Muscle of leg (tissue), 11 donors: ENCODE results near the gene PIK3CA. TPM values are rescaled to one million over a fixed set of nuclear protein-coding genes. Genes with fewer than 3 reads are reported as not detected.
"Not testable (repeated sequence)": the region's sequence is repeated elsewhere in the genome, so short reads cannot be mapped to it uniquely, and the experiment has no call there.

ENCODE experiments used
- DNase-seq: peaks from one replicate; pipeline ENCODE4 v3.0.0; 2013
- H3K27ac ChIP-seq: one replicate; pipeline ENCODE4 v1.5.1; 2013; ENCODE audit warnings: mild to moderate bottlenecking, low read length, control low read depth
- H3K27me3 ChIP-seq: one replicate; pipeline ENCODE4 v1.6.1; 2013; ENCODE audit warnings: low read length; ENCODE audit not compliant: control insufficient read depth, insufficient read depth
- H3K36me3 ChIP-seq: one replicate; pipeline ENCODE4 v1.6.1; 2013; ENCODE audit warnings: low read length; ENCODE audit not compliant: control insufficient read depth, insufficient read depth
- H3K4me1 ChIP-seq: one replicate; pipeline ENCODE4 v1.6.1; 2013; ENCODE audit warnings: low read length; ENCODE audit not compliant: control insufficient read depth, insufficient read depth
- H3K4me3 ChIP-seq: one replicate; pipeline ENCODE4 v1.5.1; 2013; ENCODE audit warnings: low read length, control low read depth
- H3K9me3 ChIP-seq: replicated peaks from 2 replicates; pipeline ENCODE4 v1.6.1; 2013; ENCODE audit warnings: low read depth, low read length; ENCODE audit not compliant: control insufficient read depth
- WGBS: methylation state at CpG from one replicate; pipeline ENCODE4 v1.1.5; 2013; ENCODE audit warnings: missing lambda C conversion rate; ENCODE audit not compliant: insufficient coverage; 5-methylcytosine and 5-hydroxymethylcytosine counted together
- polyA plus RNA-seq, 8 donors: library from polyadenylated mRNA; unstranded; fragments of 120-200 nt; gene quantifications; one replicate each; pipeline versions ENCODE4 v1.2.1 to v1.2.3, GENCODE V29; 2013; ENCODE audit warnings: inconsistent platforms in 1 of 8, low replicate concordance in 1 of 8; ENCODE audit not compliant: insufficient read length in 8 of 8, insufficient read depth in 1 of 8
- total RNA-seq: library from RNA; stranded (reverse); fragments of 120-200 nt; gene quantifications from one replicate; pipeline ENCODE4 v1.2.4, GENCODE V29; 2013

The PIK3CA gene
- total and polyA plus RNA-seq, 9 donors, result 12.6 to 27.5 (median 22.4) TPM

DNA sequence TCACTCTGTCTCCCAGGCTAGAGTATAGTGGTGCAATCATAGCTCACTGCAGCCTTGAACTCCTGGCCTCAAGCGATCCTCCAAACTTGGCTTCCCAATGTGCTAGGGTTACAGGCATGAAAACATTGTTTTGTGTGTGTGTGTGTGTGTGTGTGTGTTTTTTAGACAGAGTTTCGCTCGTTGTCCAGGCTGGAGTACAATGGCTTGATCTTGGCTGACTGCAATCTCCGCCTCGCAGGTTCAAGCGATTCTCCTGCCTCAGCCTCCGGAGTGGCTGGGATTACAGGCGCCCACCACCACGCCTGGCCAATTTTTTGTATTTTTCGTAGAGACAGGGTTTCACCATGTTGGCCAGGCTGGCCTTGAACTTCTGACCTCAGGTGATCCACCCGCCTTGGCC is 109.6 kb downstream of the PIK3CA start:
- H3K36me3 ChIP-seq, H3K4me1 ChIP-seq, DNase-seq, H3K27ac ChIP-seq, H3K4me3 ChIP-seq, H3K27me3 ChIP-seq: not testable (repeated sequence)
- peaks cover 15% of the 10 kb centered on the region for H3K9me3 ChIP-seq
- WGBS, result 93% methylated on average over 9 of the region's 11 CpGs

DNA sequence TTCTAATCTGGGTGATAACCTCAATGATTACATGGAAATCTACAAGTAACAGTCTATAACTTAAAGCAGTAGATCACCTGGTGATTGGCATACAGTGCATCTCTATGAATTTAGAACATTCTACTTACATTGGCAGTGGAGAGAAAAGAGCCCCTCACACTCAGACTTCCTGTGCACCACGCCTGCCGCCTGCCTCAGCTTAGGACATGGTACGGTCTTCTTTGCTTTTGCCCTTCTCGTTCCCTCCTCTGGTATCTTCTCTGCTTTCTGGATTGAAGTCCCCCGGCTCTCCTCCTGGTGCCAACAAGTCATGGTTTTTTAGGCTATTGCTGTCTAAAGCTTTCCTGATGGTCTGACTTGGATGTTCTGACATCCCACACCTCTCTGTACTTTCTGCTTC is 110.7 kb downstream of the PIK3CA start:
- peaks cover 2% of the 10 kb centered on the region for H3K4me1 ChIP-seq
- H3K27ac ChIP-seq, result no peak overlapping the region
- H3K9me3 ChIP-seq, result peaks cover 15% of the 10 kb centered on the region
- H3K4me3 ChIP-seq, result no peak overlapping the region
- WGBS, result 87% methylated on average over 3 of the region's 5 CpGs
- no peaks in the 10 kb centered on the region for H3K27me3 ChIP-seq
- no peaks in the 10 kb centered on the region for H3K36me3 ChIP-seq
- no peak for DNase-seq

DNA sequence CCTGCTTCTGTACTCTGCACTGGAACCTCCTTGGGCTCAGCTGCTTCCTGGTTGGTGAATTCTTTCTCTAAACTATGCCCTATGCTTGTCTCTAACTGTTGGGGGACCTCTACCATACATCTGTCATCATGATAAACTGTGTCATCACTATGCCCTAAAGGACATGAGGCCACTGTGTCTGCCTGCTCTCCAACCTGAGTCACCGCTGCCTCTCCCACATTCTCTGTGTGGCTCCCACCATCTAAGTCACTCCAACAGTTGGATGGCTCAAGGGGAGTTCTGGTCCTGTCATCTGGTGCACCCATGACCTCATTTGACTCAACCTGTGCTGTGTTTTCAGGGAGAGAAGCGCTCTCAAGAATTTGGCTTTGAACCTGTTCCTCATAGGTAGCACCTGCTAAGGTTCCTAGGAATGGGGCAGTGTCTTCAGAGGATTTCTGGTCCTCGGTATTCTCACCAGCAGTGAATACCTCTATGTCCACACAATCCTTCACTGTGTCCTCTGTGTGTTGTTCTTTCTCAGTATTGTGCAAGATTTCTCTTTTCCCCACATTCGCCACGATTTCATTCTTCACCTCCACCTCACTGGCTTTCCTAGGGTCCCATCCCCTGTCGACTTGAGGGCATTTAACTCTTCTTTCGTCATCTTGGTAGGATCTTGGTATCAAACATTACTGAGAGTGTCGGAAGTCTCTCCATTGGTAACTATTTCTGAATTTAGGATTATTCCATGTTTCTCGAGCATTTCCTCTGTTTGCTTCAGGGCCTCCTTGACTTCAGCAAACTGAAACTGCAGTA is 112.0 kb downstream of the PIK3CA start:
- peaks cover 15% of the 10 kb centered on the region for H3K9me3 ChIP-seq
- H3K27me3 ChIP-seq, H3K4me3 ChIP-seq, H3K36me3 ChIP-seq, H3K4me1 ChIP-seq, DNase-seq, H3K27ac ChIP-seq: not testable (repeated sequence)
- 92% methylated on average over 2 of the region's 9 CpGs for WGBS

DNA sequence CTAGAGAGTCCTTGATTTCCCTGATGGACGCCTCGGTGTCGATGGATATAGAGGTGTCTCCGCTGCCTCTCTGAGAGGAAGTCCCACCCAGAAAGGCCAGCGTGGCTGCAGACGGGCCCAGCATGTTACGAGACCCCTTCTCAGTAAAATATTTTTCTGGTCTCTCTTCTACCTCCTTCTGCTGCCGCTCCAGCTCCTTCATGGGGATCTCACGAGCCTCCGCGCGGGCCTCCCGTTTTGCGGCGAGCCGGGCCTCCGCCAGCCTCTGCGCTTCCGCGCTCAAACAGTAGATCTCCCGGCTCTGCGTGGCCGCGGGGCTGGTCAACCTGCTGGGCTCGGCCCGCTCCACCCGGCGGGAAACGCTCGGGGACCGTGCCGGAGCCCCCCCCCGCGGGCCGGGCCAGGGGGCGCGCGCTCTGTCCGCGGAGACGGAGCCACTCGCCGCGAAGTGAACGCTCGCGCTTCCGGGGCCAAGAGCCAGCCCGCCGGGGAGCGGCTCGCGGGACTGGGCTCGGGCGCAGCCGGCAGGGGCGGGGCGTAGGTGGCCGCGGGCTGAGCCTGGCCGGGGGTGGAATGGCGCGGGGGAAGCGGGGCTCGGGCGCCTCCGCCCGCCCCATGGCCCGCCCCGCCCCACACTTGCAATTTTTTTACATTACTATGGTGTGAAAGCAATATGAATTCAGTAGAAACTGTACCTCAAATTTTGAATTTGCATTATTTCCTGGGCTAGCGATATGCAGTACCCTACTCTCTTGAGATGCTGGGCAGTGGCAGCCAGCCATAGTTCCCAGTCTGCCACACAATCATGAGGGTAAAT is 113.0 kb downstream of the PIK3CA start:
- Histone ChIP-seq H3K4me3 (peak overlapping the region; percentile 51), H3K27me3 (no peaks in the 10 kb centered on the region), H3K36me3 (no peaks in the 10 kb centered on the region), H3K9me3 (peaks cover 15% of the 10 kb centered on the region), H3K4me1 (peaks cover 2% of the 10 kb centered on the region), H3K27ac (peak overlapping the region; percentile 11)
- WGBS, result 4% methylated on average over 53 of the region's 71 CpGs
- peak; percentile 85 for DNase-seq

DNA sequence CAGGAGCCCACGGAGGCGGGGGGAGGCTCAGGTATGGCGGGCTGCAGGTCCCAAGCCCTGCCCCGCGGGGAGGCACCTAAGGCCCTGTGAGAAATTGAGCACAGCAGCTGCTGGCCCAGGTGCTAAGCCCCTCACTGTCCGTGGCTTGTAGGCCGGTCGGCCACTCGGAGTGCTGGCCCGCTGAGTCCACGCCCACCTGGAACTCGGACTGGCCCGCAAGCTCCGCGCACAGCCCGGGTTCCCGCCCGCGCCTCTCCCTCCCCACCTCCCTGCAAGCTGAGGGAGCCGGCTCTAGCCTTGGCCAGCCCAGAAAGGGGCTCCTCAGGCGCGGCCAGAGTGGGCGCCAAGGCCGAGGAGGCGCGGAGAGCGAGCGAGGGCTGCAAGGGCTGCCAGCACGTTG is 115.0 kb downstream of the PIK3CA start:
- DNase-seq, result no peak
- H3K27ac ChIP-seq, result no peak overlapping the region
- H3K27me3 ChIP-seq, result no peaks in the 10 kb centered on the region
- no peaks in the 10 kb centered on the region for H3K36me3 ChIP-seq
- H3K9me3 ChIP-seq, result peaks cover 11% of the 10 kb centered on the region
- peaks cover 4% of the 10 kb centered on the region for H3K4me1 ChIP-seq
- no peak overlapping the region for H3K4me3 ChIP-seq
- 97% methylated on average over 20 of the region's 29 CpGs for WGBS

DNA sequence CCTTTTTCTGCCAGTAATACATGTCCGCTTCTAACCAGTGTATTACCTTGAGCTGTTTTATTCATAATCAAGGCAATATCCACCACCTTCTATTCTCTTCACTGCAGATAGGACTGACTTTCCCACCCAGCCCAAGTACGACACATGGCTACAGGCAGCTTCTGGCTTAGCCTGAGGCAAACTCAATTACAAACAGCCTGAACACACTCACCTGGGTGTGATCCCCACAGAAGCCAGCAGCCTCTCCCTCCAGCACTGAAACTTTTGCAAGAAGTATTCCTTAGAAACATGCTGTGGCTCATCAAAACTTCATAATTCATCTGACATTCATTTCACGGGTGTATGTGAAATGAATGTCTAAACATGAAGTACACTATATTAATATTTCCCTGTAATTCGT is 116.3 kb downstream of the PIK3CA start:
- no peaks in the 10 kb centered on the region for H3K27me3 ChIP-seq
- H3K27ac ChIP-seq, result no peak overlapping the region
- H3K36me3 ChIP-seq, result no peaks in the 10 kb centered on the region
- no peak overlapping the region for H3K4me3 ChIP-seq
- H3K9me3 ChIP-seq, result peaks cover 4% of the 10 kb centered on the region
- DNase-seq, result no peak
- WGBS, result 100% methylated on average over 2 of the region's 4 CpGs
- peaks cover 4% of the 10 kb centered on the region for H3K4me1 ChIP-seq

DNA sequence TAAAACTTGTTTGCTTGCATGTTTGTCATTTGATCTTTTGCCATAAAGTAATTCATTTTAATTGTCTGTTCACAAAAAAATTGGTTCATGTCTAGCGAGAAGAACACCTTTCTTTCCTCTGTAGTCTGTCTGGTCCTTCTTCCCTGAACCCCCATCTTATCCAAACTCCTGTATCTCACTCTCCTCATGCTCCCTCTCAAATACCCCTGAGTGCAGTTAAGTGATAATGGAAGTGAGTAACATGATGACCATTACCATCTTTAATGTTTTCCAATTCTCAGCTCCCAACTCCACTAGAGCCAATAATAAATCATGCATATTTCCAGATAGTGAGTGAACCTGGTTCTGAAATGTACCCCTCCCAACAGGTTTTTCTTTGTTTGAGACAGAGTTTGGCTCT is 116.9 kb downstream of the PIK3CA start:
- no peak for DNase-seq
- no peaks in the 10 kb centered on the region for H3K27me3 ChIP-seq
- H3K4me1 ChIP-seq, result peaks cover 4% of the 10 kb centered on the region
- no peaks in the 10 kb centered on the region for H3K36me3 ChIP-seq
- H3K4me3 ChIP-seq, result no peak overlapping the region
- WGBS, result no CpG with 5 or more reads among the region's 1 CpG
- peaks cover 4% of the 10 kb centered on the region for H3K9me3 ChIP-seq
- H3K27ac ChIP-seq, result no peak overlapping the region

DNA sequence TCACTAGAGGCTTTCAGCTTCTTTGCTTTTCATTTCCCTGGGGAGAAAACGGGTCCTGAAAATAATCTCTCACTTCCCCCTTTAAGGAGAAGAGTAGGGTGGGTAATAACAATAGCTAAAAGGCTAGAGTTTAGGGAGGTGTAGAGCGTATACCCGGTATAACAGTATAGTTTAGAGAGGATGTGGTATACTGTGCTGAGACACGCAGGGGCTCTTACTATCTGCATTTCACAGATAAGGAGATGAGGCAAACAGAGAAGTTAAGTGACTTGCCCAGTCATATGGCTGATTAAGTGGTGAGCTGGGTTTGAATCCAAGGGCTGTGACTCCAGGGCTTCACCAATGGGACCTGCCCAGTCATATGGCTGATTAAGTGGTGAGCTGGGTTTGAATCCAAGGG is 117.7 kb downstream of the PIK3CA start:
- H3K4me1 ChIP-seq, result peaks cover 4% of the 10 kb centered on the region
- 83% methylated on average over 1 of the region's 4 CpGs for WGBS
- no peak for DNase-seq

DNA sequence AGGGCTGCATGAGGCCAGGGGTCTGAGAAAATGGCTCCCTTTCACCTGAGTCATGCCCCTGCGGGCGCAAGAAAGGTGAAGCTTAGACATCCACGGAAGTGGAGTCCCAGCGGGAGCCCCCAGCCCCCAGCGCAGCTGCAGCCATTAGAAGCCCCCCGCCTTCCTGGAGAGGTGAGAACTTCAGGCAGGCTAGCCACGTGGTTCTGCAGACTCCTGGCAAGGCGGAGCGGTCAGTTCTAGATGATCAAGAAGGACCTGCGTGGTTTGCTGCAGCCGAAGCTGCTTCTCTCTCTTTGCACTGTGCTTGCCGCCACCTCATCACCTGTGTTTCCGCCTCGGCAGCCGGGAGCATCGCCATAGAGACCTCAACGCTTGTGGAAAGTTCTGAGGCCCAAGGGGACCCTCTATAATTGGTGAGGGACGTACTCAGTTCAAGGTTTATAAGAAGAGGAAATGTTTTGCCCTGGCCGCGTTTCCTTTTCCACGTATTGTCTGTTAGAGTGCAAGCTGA is 118.6 kb downstream of the PIK3CA start:
- H3K4me3 ChIP-seq, result no peak overlapping the region
- peaks cover 3% of the 10 kb centered on the region for H3K4me1 ChIP-seq
- DNase-seq, result peak; percentile 39
- H3K27ac ChIP-seq, result no peak overlapping the region
- no peaks in the 10 kb centered on the region for H3K36me3 ChIP-seq
- WGBS, result 45% methylated on average over 12 of the region's 21 CpGs
- no peaks in the 10 kb centered on the region for H3K9me3 ChIP-seq
- H3K27me3 ChIP-seq, result no peaks in the 10 kb centered on the region

More for the DNA sequence above, 117.7 kb downstream of the PIK3CA start:
- Histone ChIP-seq H3K36me3 (no peaks in the 10 kb centered on the region), H3K9me3 (no peaks in the 10 kb centered on the region), H3K4me3 (no peak overlapping the region), H3K27me3 (no peaks in the 10 kb centered on the region), H3K27ac (no peak overlapping the region)

DNA sequence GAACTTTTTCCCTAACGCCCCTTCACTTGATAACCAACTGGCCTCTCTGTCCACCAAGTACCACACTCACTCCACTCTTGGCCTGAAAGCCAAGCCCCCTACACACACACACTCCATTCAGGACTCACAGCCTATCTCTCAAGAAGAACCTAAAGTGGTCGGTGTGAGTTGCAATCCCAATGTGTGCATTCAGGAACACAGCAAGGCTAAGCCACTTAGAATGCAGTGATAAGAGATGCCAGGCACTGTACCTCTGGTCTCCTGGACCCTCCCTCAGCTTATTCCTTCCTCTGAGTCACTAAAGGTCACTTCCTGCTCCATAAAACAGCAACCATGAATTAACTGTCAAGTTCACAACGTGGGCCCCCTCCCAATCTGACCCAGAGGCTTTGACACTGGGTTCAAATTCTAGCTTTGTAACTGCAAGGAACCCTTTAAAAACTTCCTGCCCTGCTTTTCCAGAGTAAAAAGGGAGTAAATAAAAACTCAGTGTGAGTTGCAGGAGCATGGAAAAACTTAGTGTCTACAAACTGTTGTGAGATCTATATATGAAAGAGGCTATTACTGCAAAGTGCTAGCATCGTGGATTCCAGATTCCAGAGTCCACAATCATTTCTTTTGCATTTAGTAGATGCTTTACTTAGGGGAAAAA is 120.4 kb downstream of the PIK3CA start:
- 78% methylated on average over 2 of the region's 4 CpGs for WGBS
- no peak overlapping the region for H3K27ac ChIP-seq
- no peaks in the 10 kb centered on the region for H3K36me3 ChIP-seq
- no peaks in the 10 kb centered on the region for H3K9me3 ChIP-seq
- no peaks in the 10 kb centered on the region for H3K27me3 ChIP-seq
- no peak for DNase-seq
- H3K4me3 ChIP-seq, result no peak overlapping the region
- H3K4me1 ChIP-seq, result peaks cover 3% of the 10 kb centered on the region
